ENCODE results near the gene HOXB2.

- no peak for TF ChIP-seq ZNF8 (CRISPR knock-in tag; IDR thresholded peaks at IDR 0.05)
- TF ChIP-seq TSHZ2 (CRISPR knock-in tag; IDR thresholded peaks at IDR 0.05) = no peak
- no peak for TF ChIP-seq ZNF70 (CRISPR knock-in tag; IDR thresholded peaks at IDR 0.05)
- TF ChIP-seq ISL1 (CRISPR knock-in tag; IDR thresholded peaks at IDR 0.05) = no peak
- no peak for TF ChIP-seq ZC3H10 (CRISPR knock-in tag; IDR thresholded peaks at IDR 0.05)
- no peak for TF ChIP-seq PATZ1 (CRISPR knock-in tag; IDR thresholded peaks at IDR 0.05; ENCODE audit: borderline replicate concordance)
- no peak for TF ChIP-seq CREB5 (CRISPR knock-in tag; IDR thresholded peaks at IDR 0.05; ENCODE audit: low read depth)
- no peak for TF ChIP-seq TCF4 (CRISPR knock-in tag; IDR thresholded peaks at IDR 0.05; ENCODE audit: borderline replicate concordance)
- no peak for TF ChIP-seq ZFP3 (CRISPR knock-in tag; IDR thresholded peaks at IDR 0.05)
- no peak for TF ChIP-seq CSRNP3 (CRISPR knock-in tag; IDR thresholded peaks at IDR 0.05)
Observed at GRCh38 chr17:48497103-48497502, 47.8 kb downstream of the HOXB2 start.
